Right cardiac atrium (tissue), 5 donors: ENCODE data around the gene PADI3. TPM values are rescaled to one million over a fixed set of nuclear protein-coding genes. Genes with fewer than 3 reads are reported as not detected.

ENCODE experiments used
- ATAC-seq, 2 donors: fragments of 200-7000 bp; cut with Tn5 transposase; one replicate each; pipeline versions ENCODE4 v1.8.0 to v1.9.1; 2020; ENCODE audit warnings: moderate library complexity in 2 of 2, mild to moderate bottlenecking in 1 of 2
- DNase-seq, 3 donors: peaks; one replicate each; pipeline ENCODE4 v3.0.0-alpha.2; 2020
- H3K27ac ChIP-seq: one replicate; pipeline ENCODE4 v1.5.1; 2013; ENCODE audit warnings: mild to moderate bottlenecking, low read length, control low read depth, moderate library complexity
- H3K27me3 ChIP-seq: one replicate; pipeline ENCODE4 v1.6.1; 2013; ENCODE audit not compliant: control insufficient read depth, insufficient read depth
- H3K4me1 ChIP-seq: one replicate; pipeline ENCODE4 v1.6.1; 2013; ENCODE audit warnings: low read length; ENCODE audit not compliant: control insufficient read depth, insufficient read depth
- H3K4me3 ChIP-seq: one replicate; pipeline ENCODE4 v1.5.1; 2013; ENCODE audit warnings: low read length, control low read depth
- H3K9me3 ChIP-seq: one replicate; pipeline ENCODE4 v1.6.1; 2013; ENCODE audit warnings: low read length; ENCODE audit not compliant: control insufficient read depth
- WGBS: extraction: QIAGEN DNeasy Blood & Tissue Kit; methylation state at CpG from one replicate; pipeline ENCODE4 v1.1.7; 2013; 5-methylcytosine and 5-hydroxymethylcytosine counted together
- intact Hi-C, 4 donors: fragments of 100-400 bp; cut with DNase I; formaldehyde crosslinking; loops; one replicate each; pipeline versions ENCODE4 v1.11.0 to v1.14.0; 2022 to 2023
- polyA plus RNA-seq: library from polyadenylated mRNA; stranded (reverse); fragments of 200-250 nt; gene quantifications from one replicate; pipeline ENCODE4 v1.2.3, GENCODE V29; 2013
- total RNA-seq, 4 donors: library from RNA; stranded (reverse); fragmentation: NEBNext Ultra II Directional; extraction: Animal tissue kit (Norgen Biotek cat#: 25700); gene quantifications; one replicate each; pipeline ENCODE4 v1.2.1, GENCODE V29; 2021
- donor health status: healthy with polysubstance abuse.
- donor health status: DM: no; HTN: yes; CAD: no.
- donor health status: DM: no; HTN: no; CAD: no.
- donor health status: DM: no; HTN: yes; CAD: no; lungs with severe emphysema.
- donor health status: DM: yes; HTN: yes; CAD: no.

Gene PADI3
- total and polyA plus RNA-seq, 5 donors, result not detected

GRCh38 chr1:17277511-17278159, 28.7 kb downstream of the PADI3 start:
- H3K27ac ChIP-seq, result no peak overlapping the region
- intact Hi-C loops, result no loop called here
- H3K4me3 ChIP-seq, result no peak overlapping the region
- no peaks in the 10 kb centered on the region for H3K9me3 ChIP-seq
- WGBS, result 81% methylated on average over 8 of the region's 8 CpGs
- no peaks in the 10 kb centered on the region for H3K4me1 ChIP-seq
- H3K27me3 ChIP-seq, result no peaks in the 10 kb centered on the region
- DNase-seq (no peak), ATAC-seq (no peak)

GRCh38 chr1:17278996-17279830, 30.3 kb downstream of the PADI3 start:
- WGBS, result 80% methylated on average over 14 of the region's 14 CpGs
- Histone ChIP-seq H3K9me3 (no peaks in the 10 kb centered on the region), H3K27me3 (no peaks in the 10 kb centered on the region), H3K4me3 (no peak overlapping the region), H3K27ac (no peak overlapping the region), H3K4me1 (no peaks in the 10 kb centered on the region)
- DNase-seq, result no peak
- intact Hi-C loops, result no loop called here
- no peak for ATAC-seq

- no peaks in the 10 kb centered on the region for H3K27me3 ChIP-seq
- no peak overlapping the region for H3K4me3 ChIP-seq
- 79% methylated on average over 7 of the region's 7 CpGs for WGBS
- no peak for DNase-seq
- H3K27ac ChIP-seq, result no peak overlapping the region
- H3K4me1 ChIP-seq, result no peaks in the 10 kb centered on the region
- H3K9me3 ChIP-seq, result no peaks in the 10 kb centered on the region
- intact Hi-C loops, result no loop called here
- ATAC-seq, result no peak
Observed at GRCh38 chr1:17280436-17280835, 31.5 kb downstream of the PADI3 start.

GRCh38 chr1:17280894-17281293, 32.0 kb downstream of the PADI3 start:
- DNase-seq, result no peak
- Histone ChIP-seq H3K27ac (no peak overlapping the region), H3K4me3 (no peak overlapping the region), H3K9me3 (no peaks in the 10 kb centered on the region), H3K4me1 (no peaks in the 10 kb centered on the region), H3K27me3 (no peaks in the 10 kb centered on the region)
- intact Hi-C loops, result no loop called here
- WGBS, result 74% methylated on average over 2 of the region's 2 CpGs
- ATAC-seq, result no peak

GRCh38 chr1:17281775-17282181, 32.9 kb downstream of the PADI3 start:
- DNase-seq (no peak), ATAC-seq (no peak)
- intact Hi-C loops, result no loop called here
- H3K9me3 ChIP-seq, result no peaks in the 10 kb centered on the region
- no peaks in the 10 kb centered on the region for H3K4me1 ChIP-seq
- no peak overlapping the region for H3K27ac ChIP-seq
- H3K27me3 ChIP-seq, result no peaks in the 10 kb centered on the region
- no peak overlapping the region for H3K4me3 ChIP-seq
- WGBS, result 75% methylated on average over 8 of the region's 8 CpGs

- no peak overlapping the region for H3K4me3 ChIP-seq
- no peaks in the 10 kb centered on the region for H3K4me1 ChIP-seq
- 89% methylated on average over 5 of the region's 5 CpGs for WGBS
- H3K27me3 ChIP-seq, result no peaks in the 10 kb centered on the region
- ATAC-seq (no peak), DNase-seq (no peak)
- no peak overlapping the region for H3K27ac ChIP-seq
- no peaks in the 10 kb centered on the region for H3K9me3 ChIP-seq
- intact Hi-C loops, result no loop called here
Observed at GRCh38 chr1:17282836-17283235, 33.9 kb downstream of the PADI3 start.

GRCh38 chr1:17286646-17287045, 37.7 kb downstream of the PADI3 start:
- H3K4me3 ChIP-seq, result no peak overlapping the region
- no peak for ATAC-seq
- DNase-seq, result no peak
- H3K27ac ChIP-seq, result no peak overlapping the region
- no peaks in the 10 kb centered on the region for H3K4me1 ChIP-seq
- intact Hi-C loops, result no loop called here
- H3K27me3 ChIP-seq, result no peaks in the 10 kb centered on the region
- 79% methylated on average over 5 of the region's 5 CpGs for WGBS
- no peaks in the 10 kb centered on the region for H3K9me3 ChIP-seq

GRCh38 chr1:17287130-17287776, 38.4 kb downstream of the PADI3 start:
- H3K9me3 ChIP-seq, result no peaks in the 10 kb centered on the region
- H3K4me3 ChIP-seq, result no peak overlapping the region
- H3K27me3 ChIP-seq, result no peaks in the 10 kb centered on the region
- WGBS, result 83% methylated on average over 5 of the region's 5 CpGs
- no peak for DNase-seq
- intact Hi-C loops, result no loop called here
- no peak overlapping the region for H3K27ac ChIP-seq
- no peaks in the 10 kb centered on the region for H3K4me1 ChIP-seq
- no peak for ATAC-seq

- WGBS, result 37% methylated on average over 2 of the region's 2 CpGs
- ATAC-seq (no peak), DNase-seq (no peak)
- intact Hi-C loops, result no loop called here
- H3K4me3 ChIP-seq, result no peak overlapping the region
- no peaks in the 10 kb centered on the region for H3K4me1 ChIP-seq
- H3K27me3 ChIP-seq, result no peaks in the 10 kb centered on the region
- no peak overlapping the region for H3K27ac ChIP-seq
- no peaks in the 10 kb centered on the region for H3K9me3 ChIP-seq
Observed at GRCh38 chr1:17289721-17290120, 40.8 kb downstream of the PADI3 start.

GRCh38 chr1:17290553-17290952, 41.7 kb downstream of the PADI3 start:
- Histone ChIP-seq H3K4me1 (no peaks in the 10 kb centered on the region), H3K9me3 (no peaks in the 10 kb centered on the region), H3K27me3 (no peaks in the 10 kb centered on the region), H3K4me3 (no peak overlapping the region), H3K27ac (no peak overlapping the region)
- no peak for ATAC-seq
- WGBS, result 90% methylated on average over 3 of the region's 3 CpGs
- intact Hi-C loops, result no loop called here
- no peak for DNase-seq
